Endodermal cell (in vitro differentiated cells): ENCODE results near the gene SDHB. TPM values are rescaled to one million over a fixed set of nuclear protein-coding genes. Genes with fewer than 3 reads are reported as not detected.

ENCODE experiments used
- DNase-seq: peaks from one replicate; pipeline ENCODE4 v3.0.0-alpha.2; 2017
- H3K27ac ChIP-seq: 2 replicates; pipeline ENCODE4 v1.5.1; 2013; ENCODE audit warnings: mild to moderate bottlenecking, low read depth, low read length, moderate library complexity
- H3K27me3 ChIP-seq: 2 replicates; pipeline ENCODE4 v1.6.1; 2013; ENCODE audit warnings: mild to moderate bottlenecking, low read length, moderate library complexity; ENCODE audit not compliant: insufficient read depth, control insufficient read depth, poor library complexity, severe bottlenecking
- H3K36me3 ChIP-seq: 2 replicates; pipeline ENCODE4 v1.7.0; 2013; ENCODE audit warnings: mild to moderate bottlenecking, low read length, moderate library complexity; ENCODE audit not compliant: control insufficient read depth, insufficient read depth
- H3K4me1 ChIP-seq: one replicate; pipeline ENCODE4 v1.7.0; 2013; ENCODE audit warnings: low read length; ENCODE audit not compliant: control insufficient read depth, insufficient read depth
- H3K4me3 ChIP-seq: 2 replicates; pipeline ENCODE4 v1.5.1; 2013; ENCODE audit warnings: mild to moderate bottlenecking, low read length, moderate library complexity
- H3K9ac ChIP-seq: 2 replicates; pipeline ENCODE4 v1.6.1; 2013; ENCODE audit warnings: mild to moderate bottlenecking, low read length, moderate library complexity; ENCODE audit not compliant: poor library complexity, severe bottlenecking; ENCODE audit errors: extremely low read depth
- H3K9me3 ChIP-seq: 2 replicates; pipeline ENCODE4 v1.6.1; 2013; ENCODE audit warnings: mild to moderate bottlenecking, low read length, moderate library complexity; ENCODE audit not compliant: control insufficient read depth
- H3K27ac Mint-ChIP-seq: 2 replicates; pipeline ENCODE4 v1.8.0; 2020; ENCODE audit warnings: mixed read lengths
- H3K27me3 Mint-ChIP-seq: 2 replicates; pipeline ENCODE4 v1.8.0; 2021; ENCODE audit warnings: mild to moderate bottlenecking, mixed read lengths; ENCODE audit not compliant: insufficient read depth
- H3K36me3 Mint-ChIP-seq: 2 replicates; pipeline ENCODE4 v1.8.0; 2020; ENCODE audit warnings: low read depth, mixed read lengths
- H3K4me1 Mint-ChIP-seq: 2 replicates; pipeline ENCODE4 v1.8.0; 2020; ENCODE audit warnings: mixed read lengths
- H3K4me3 Mint-ChIP-seq: 2 replicates; pipeline ENCODE4 v1.8.0; 2020; ENCODE audit warnings: mild to moderate bottlenecking, moderate library complexity, mixed read lengths
- H3K9me3 Mint-ChIP-seq: 2 replicates; pipeline ENCODE4 v1.8.0; 2020; ENCODE audit warnings: mild to moderate bottlenecking, mixed read lengths
- WGBS, 2 experiments: methylation state at CpG; one replicate each; pipeline versions ENCODE4 v1.1.5 to v1.1.7; 2013; ENCODE audit warnings: missing lambda C conversion rate in 2 of 2, mixed read lengths in 1 of 2; ENCODE audit not compliant: insufficient coverage in 1 of 2, insufficient read length in 1 of 2; 5-methylcytosine and 5-hydroxymethylcytosine counted together
- total RNA-seq, 2 donors: library from RNA; stranded (reverse); fragmentation: NEBNext Ultra II Directional in 1 of 2; extraction: Animal tissue kit (Norgen Biotek cat#: 25700) in 1 of 2; gene quantifications; 2 replicates in 1 of 2; 3 replicates in 1 of 2; pipeline ENCODE4 v1.2.1, GENCODE V29; 2021
- TF ChIP-seq, protein P1 (sequence below): fragments of 200-600 bp; sonication (generic); conservative IDR thresholded peaks from 2 replicates; pipeline ENCODE4 v1.5.0; 2021; ENCODE audit warnings: antibody characterized with exemption, mild to moderate bottlenecking

Gene SDHB
- total RNA-seq, 2 donors from 2014 or later, result 68.5 to 75.2 TPM

DNA sequence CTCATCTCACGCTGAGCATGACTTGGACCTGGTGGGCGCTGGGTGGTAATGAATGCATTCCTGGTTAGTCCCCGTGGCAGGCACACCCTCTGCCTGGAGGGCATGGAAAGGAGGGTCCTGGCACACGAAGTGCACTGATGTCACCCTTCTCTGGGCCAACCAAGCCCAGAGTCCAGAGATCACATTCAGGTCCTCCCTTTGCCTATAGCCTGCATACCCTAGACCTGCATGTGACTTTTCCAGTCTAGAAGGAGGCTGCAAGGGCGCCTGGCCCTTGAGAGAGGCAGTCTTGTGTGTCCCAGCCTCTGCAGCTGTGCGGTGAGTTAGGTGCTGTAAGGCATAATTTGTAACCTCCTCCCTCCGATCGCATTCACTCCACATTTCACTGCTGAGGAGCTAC is 43.3 kb upstream of the SDHB start:
- Mint-ChIP-seq H3K4me1 (peaks cover 2% of the 10 kb centered on the region), H3K9me3 (no peaks in the 10 kb centered on the region), H3K36me3 (no peaks in the 10 kb centered on the region), H3K4me3 (no peak overlapping the region), H3K27ac (no peak overlapping the region), H3K27me3 (no peaks in the 10 kb centered on the region)
- TF ChIP-seq, protein P1, sequence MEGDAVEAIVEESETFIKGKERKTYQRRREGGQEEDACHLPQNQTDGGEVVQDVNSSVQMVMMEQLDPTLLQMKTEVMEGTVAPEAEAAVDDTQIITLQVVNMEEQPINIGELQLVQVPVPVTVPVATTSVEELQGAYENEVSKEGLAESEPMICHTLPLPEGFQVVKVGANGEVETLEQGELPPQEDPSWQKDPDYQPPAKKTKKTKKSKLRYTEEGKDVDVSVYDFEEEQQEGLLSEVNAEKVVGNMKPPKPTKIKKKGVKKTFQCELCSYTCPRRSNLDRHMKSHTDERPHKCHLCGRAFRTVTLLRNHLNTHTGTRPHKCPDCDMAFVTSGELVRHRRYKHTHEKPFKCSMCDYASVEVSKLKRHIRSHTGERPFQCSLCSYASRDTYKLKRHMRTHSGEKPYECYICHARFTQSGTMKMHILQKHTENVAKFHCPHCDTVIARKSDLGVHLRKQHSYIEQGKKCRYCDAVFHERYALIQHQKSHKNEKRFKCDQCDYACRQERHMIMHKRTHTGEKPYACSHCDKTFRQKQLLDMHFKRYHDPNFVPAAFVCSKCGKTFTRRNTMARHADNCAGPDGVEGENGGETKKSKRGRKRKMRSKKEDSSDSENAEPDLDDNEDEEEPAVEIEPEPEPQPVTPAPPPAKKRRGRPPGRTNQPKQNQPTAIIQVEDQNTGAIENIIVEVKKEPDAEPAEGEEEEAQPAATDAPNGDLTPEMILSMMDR, result no peak
- no peaks in the 10 kb centered on the region for H3K27me3 ChIP-seq
- no peaks in the 10 kb centered on the region for H3K4me1 ChIP-seq
- H3K36me3 ChIP-seq, result no peaks in the 10 kb centered on the region
- H3K27ac ChIP-seq, result no peak overlapping the region
- H3K4me3 ChIP-seq, result no peak overlapping the region
- no peaks in the 10 kb centered on the region for H3K9me3 ChIP-seq
- no peak overlapping the region for H3K9ac ChIP-seq
- 92 to 94% methylated on average over 6 to 8 of the region's 8 CpGs for WGBS, 2 experiments
- DNase-seq, result no peak

DNA sequence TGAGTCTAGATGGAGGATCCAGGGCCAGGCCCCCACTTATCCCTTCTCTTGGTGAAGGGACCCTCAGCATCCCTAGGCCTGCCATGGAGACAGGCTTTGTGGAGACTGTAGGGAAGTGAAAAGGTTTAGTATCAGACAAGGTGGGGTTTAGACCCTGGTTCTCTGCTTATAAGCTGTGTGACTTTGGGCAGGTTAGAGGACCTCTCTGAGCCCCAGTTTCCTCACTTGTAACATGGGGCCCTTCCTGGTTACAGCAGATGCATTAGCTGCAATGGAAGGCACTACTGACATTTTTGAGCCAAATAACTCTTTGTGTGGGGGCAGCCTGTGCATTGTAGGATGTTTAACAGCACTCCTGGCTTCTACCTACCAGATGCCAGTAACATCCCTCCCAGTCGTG is 42.8 kb upstream of the SDHB start:
- H3K9me3 Mint-ChIP-seq, result no peaks in the 10 kb centered on the region
- DNase-seq, result no peak
- H3K27me3 Mint-ChIP-seq, result no peaks in the 10 kb centered on the region
- Histone ChIP-seq H3K9ac (no peak overlapping the region), H3K4me1 (no peaks in the 10 kb centered on the region), H3K36me3 (no peaks in the 10 kb centered on the region), H3K27ac (no peak overlapping the region), H3K9me3 (no peaks in the 10 kb centered on the region), H3K27me3 (no peaks in the 10 kb centered on the region), H3K4me3 (no peak overlapping the region)
- 0% methylated on average over 1 of the region's 1 CpG for WGBS, 2 experiments
- no peak overlapping the region for H3K27ac Mint-ChIP-seq
- H3K4me3 Mint-ChIP-seq, result no peak overlapping the region
- TF ChIP-seq, protein P1, result no peak
- H3K36me3 Mint-ChIP-seq, result no peaks in the 10 kb centered on the region
- H3K4me1 Mint-ChIP-seq, result peaks cover 2% of the 10 kb centered on the region

DNA sequence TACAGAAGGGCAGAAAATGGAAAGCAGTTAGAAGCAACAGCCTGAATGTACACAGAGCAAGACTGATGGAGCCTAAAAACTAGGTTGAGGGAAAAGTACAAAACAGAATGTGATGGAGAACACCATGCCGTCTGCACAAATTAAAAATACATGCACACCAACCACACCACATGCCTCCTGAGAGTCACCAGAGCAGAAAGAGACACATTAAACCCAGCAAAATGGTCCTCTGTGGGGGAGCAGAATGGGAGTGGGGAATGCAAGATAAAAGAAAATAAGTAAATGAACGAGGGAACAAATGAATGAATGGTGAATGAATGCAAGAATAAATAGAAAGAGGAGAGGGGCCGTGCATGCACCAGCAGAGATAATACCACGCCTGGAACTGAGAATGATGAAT is 41.3 kb upstream of the SDHB start:
- Histone ChIP-seq H3K4me3 (no peak overlapping the region), H3K9ac (no peak overlapping the region), H3K36me3 (no peaks in the 10 kb centered on the region), H3K27me3 (no peaks in the 10 kb centered on the region), H3K4me1 (no peaks in the 10 kb centered on the region), H3K27ac (no peak overlapping the region), H3K9me3 (no peaks in the 10 kb centered on the region)
- 47 to 67% methylated on average over 3 to 4 of the region's 4 CpGs for WGBS, 2 experiments
- Mint-ChIP-seq H3K27me3 (no peaks in the 10 kb centered on the region), H3K9me3 (no peaks in the 10 kb centered on the region), H3K4me1 (peaks cover 2% of the 10 kb centered on the region), H3K36me3 (no peaks in the 10 kb centered on the region), H3K27ac (no peak overlapping the region), H3K4me3 (no peak overlapping the region)
- TF ChIP-seq, protein P1, result no peak
- no peak for DNase-seq
